ENCODE data around the gene ITGAV. TPM values are rescaled to one million over a fixed set of nuclear protein-coding genes. Genes with fewer than 3 reads are reported as not detected.

The ITGAV gene
- polyA plus RNA-seq, 3 donors = 68.1 to 72.2 (median 69.8) TPM

- no peak for DNase-seq (ENCODE audit: low read depth in 3 of 3, low spot score in 2 of 3)
Observed at GRCh38 chr2:186572705-186573104, 17.2 kb upstream of the ITGAV start.

GRCh38 chr2:186573531-186573930 lies 16.3 kb upstream of the ITGAV start:
- no peak for DNase-seq (ENCODE audit: low read depth in 3 of 3, low spot score in 2 of 3)

GRCh38 chr2:186575302-186575701 lies 14.6 kb upstream of the ITGAV start:
- DNase-seq (ENCODE audit: low read depth in 3 of 3, low spot score in 2 of 3) = no peak

- no peak for DNase-seq (ENCODE audit: low read depth in 3 of 3, low spot score in 2 of 3)
Observed at GRCh38 chr2:186575856-186576255, 14.0 kb upstream of the ITGAV start.

DNA sequence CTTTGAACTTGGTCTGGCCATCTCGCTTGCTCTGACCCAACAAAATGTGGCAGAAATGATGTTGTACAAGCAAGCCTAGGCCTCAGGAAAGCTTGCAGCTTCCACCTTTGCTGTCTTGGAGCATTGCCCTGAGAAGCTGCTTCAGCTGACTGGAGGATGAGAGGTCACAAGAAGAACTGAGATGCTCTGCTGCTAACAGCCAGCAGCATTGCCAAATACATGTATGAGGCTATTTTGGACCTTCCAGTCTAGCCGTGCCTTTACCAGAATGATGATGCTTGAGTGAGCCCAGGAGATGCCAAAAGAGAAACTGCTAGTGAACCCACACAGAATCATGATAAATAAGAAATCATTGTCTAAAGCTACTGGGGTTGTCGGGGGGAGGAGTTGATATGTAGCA lies 13.2 kb upstream of the ITGAV start:
- DNase-seq (ENCODE audit: low read depth in 3 of 3, low spot score in 2 of 3) = no peak

DNA sequence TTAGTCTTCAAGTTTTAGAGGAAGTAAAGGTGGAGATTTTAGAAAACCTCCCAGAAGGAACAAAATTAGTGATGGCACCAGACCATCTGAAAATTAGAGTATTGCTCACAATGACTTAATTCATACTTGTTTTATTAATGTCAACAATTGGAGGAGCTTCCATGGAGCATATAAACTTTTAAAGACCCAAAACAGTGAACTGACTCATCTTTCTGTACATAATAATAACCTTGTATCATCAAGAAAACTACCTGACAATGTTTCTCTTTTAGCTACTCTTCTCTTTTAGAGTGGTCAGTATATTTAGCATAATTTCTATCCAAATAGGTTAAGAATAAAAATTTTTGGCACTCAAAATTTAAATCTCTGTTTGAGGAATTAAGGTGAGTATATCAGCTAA lies 7.2 kb upstream of the ITGAV start:
- DNase-seq (ENCODE audit: low read depth in 3 of 3, low spot score in 2 of 3) = no peak

- no peak for DNase-seq (ENCODE audit: low read depth in 3 of 3, low spot score in 2 of 3)
Observed at GRCh38 chr2:186584053-186584452, 5.8 kb upstream of the ITGAV start.

DNA sequence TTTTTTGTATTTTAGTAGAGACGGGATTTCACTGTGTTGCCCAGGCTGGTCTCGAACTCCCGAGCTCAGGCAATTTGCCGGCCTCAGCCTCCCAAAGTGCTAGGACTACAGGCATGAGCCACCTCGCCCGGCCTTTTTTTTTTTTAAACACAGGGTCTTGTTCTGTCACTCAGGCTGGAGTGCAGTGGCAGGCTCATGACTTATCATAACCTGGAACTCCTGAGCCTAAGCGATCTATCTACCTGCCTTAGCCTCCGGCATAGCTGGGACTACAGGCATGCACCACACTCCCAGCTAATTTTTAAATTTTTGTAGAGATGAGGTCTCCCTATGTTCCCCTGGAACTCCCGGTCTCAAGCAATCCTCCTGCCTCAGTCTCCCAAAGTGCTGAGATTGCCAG lies 1.4 kb upstream of the ITGAV start:
- no peak for DNase-seq (ENCODE audit: low read depth in 3 of 3, low spot score in 2 of 3)

- DNase-seq (ENCODE audit: low read depth in 3 of 3, low spot score in 2 of 3) = peak in 1 of 3 donors; percentile 31
Observed at GRCh38 chr2:186588940-186589611, 780 bp upstream of the ITGAV start.

DNA sequence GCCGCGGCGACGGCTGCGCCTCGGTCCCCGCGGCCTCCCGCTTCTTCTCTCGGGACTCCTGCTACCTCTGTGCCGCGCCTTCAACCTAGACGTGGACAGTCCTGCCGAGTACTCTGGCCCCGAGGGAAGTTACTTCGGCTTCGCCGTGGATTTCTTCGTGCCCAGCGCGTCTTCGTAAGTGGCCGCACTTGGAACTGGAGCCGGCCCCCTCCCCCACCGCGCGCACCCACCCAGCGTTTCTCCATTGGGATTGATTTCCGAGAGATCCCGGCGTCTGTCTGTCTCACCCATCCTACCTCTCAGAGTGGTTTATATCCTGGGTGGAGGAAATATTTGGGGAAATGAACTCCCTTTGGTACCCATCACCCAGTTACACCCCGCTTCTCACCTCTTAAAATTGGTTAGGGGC lies 498 bp downstream of the ITGAV start:
- peak in 2 of 3 donors; percentile 53 for DNase-seq (ENCODE audit: low read depth in 3 of 3, low spot score in 2 of 3)

- DNase-seq (ENCODE audit: low read depth in 3 of 3, low spot score in 2 of 3) = peak in 2 of 3 donors; percentile 44 to 45
Observed at GRCh38 chr2:186590759-186591505, 1.1 kb downstream of the ITGAV start.

DNA sequence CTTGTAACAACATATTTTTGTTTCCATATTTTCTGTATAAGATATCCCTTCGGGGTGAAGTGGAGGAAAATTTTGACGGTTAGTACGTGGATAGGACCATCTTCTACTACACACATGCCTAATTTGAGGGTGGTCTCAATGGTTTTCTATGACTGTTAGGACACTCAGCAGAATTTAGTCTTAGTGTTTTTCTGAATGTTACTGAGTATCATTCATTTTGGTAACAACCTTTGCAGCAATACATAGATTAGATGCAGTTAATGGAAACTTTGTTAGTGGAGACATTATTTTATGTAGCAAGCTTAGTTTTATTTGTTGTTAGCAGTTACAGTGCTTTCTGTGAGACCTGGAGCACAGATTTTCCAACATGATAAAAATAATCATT lies 1.6 kb downstream of the ITGAV start:
- DNase-seq (ENCODE audit: low read depth in 3 of 3, low spot score in 2 of 3) = no peak

DNA sequence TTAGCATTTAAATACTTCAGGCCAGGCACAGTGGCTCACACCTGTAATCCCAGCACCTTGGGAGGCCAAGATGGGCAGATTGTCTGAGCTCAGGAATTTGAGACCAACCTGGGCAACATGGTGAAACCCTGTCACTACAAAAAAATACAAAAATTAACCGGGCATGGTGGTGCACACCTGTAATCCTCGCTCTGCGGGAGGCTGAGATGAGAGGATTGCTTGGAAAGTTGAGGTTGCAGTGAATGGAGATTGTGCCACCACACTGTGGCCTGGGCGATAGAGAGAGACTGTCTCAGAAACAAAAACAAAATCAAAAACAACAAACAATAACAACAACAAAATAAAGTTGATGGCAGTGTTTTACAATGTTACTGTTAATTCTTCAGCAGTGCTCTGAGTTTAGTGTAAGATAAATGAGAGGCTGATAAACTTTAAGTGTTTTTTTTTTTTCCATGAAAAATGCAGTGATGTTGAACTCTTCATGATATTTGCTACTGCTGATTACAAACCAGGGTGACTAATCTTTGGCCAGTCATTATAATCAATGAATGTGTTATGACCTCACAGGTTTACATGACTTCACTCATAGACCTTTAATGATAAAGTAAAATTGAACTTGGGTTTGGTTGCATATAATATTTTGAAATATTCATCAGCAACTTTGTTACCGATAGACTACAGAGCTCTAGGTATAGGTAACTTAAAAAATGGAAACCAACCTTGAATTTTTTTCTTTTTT lies 2.5 kb downstream of the ITGAV start:
- no peak for DNase-seq (ENCODE audit: low read depth in 3 of 3, low spot score in 2 of 3)

GRCh38 chr2:186593523-186593922 lies 3.7 kb downstream of the ITGAV start:
- no peak for DNase-seq (ENCODE audit: low read depth in 3 of 3, low spot score in 2 of 3)

- no peak for DNase-seq (ENCODE audit: low read depth in 3 of 3, low spot score in 2 of 3)
Observed at GRCh38 chr2:186594001-186594722, 4.3 kb downstream of the ITGAV start.

DNA sequence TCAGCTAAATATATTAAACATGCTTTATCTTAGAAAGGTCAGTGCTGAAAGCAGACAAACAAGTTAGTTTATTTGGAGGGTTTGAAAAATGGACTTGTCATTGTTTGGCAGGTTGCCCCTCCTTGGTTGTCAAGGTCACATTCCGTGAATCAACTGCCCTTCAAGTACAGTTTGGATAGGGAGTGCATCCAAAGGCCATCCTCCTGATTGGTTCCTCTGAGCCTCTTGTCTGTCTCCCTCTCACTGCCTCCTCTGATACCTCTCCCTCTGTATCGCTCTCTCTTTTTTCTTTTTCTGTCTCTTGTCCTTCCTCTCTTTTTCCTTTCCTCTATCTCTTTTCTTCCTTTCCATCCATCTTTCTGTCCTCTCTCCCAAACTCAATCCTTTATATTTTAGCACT lies 5.4 kb downstream of the ITGAV start:
- DNase-seq (ENCODE audit: low read depth in 3 of 3, low spot score in 2 of 3) = no peak

- DNase-seq (ENCODE audit: low read depth in 3 of 3, low spot score in 2 of 3) = no peak
Observed at GRCh38 chr2:186599186-186599778, 9.4 kb downstream of the ITGAV start.

GRCh38 chr2:186603286-186603685 lies 13.4 kb downstream of the ITGAV start:
- DNase-seq (ENCODE audit: low read depth in 3 of 3, low spot score in 2 of 3) = no peak

GRCh38 chr2:186605041-186605440 lies 15.2 kb downstream of the ITGAV start:
- DNase-seq (ENCODE audit: low read depth in 3 of 3, low spot score in 2 of 3) = no peak

DNA sequence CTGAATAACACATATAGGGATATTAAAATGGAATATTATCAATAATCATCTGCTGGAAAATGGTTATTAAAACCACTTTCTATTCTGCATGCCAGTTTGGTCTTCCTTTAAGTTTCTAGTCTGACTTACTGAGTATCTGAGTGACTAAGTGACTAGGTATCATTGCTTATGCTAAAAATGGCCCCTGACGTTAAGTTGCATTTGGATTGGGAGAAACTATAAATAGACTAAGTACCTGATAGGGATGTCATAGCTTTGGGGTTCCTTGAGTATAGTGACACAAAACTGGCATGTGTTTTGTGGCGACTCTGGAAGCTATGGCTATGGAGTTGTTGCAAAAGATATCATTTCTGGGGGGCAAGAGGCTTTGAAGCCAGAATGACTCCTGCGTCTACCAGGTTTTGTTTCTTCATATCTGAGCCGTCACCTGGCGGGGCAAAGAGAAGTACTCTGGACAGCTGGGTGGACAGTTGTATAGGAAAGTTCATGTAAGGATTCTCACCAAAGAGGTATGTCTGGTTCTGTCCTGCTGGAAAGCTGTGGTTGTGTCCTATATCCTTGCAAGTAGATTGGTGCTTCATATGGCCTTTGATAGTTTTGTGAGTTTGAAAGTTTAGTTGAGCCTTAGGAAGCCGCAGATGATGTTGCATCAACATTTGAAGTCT lies 17.9 kb downstream of the ITGAV start:
- no peak for DNase-seq (ENCODE audit: low read depth in 3 of 3, low spot score in 2 of 3)
